CD8-positive, alpha-beta memory T cell (primary cell): ENCODE data around the gene QRICH2. TPM values are rescaled to one million over a fixed set of nuclear protein-coding genes. Genes with fewer than 3 reads are reported as not detected.

Experiments
- polyA plus RNA-seq: library from polyadenylated mRNA; unstranded; fragments of 300-500 nt; fragmentation: Illumina TruSeq; gene quantifications from one replicate; pipeline ENCODE4 v1.2.3, GENCODE V29; 2021
- total RNA-seq, 2 experiments: library from RNA; stranded (reverse); gene quantifications; one replicate each; pipeline ENCODE4 v1.2.3, GENCODE V29; 2021

The QRICH2 gene
- total and polyA plus RNA-seq, 3 experiments from 2014 or later = 0.22 to 2.5 (median 2.4) TPM

Other genes starting within 250 kb of the QRICH2 start
- 100 to 1,000 TPM; 120 to 123 TPM for gene SRP68, start 235.8 kb downstream of the QRICH2 start, total RNA-seq
- gene SRP68, start 235.8 kb downstream of the QRICH2 start, polyA plus RNA-seq = 80.4 TPM
- gene GALR2, start 233.5 kb downstream of the QRICH2 start, total RNA-seq = 1 to 10 TPM; 2.7 to 3.1 TPM
- gene GALR2, start 233.5 kb downstream of the QRICH2 start, polyA plus RNA-seq = not detected
- gene ZACN, start 229.1 kb downstream of the QRICH2 start, total RNA-seq = 1 to 10 TPM; 2.8 to 3.0 TPM
- gene ZACN, start 229.1 kb downstream of the QRICH2 start, polyA plus RNA-seq = 4.1 TPM
- gene EXOC7, start 204.5 kb downstream of the QRICH2 start, total RNA-seq = 100 to 1,000 TPM; 105 to 109 TPM
- 69.3 TPM for gene EXOC7, start 204.5 kb downstream of the QRICH2 start, polyA plus RNA-seq
- gene FOXJ1, start 167.0 kb downstream of the QRICH2 start, total RNA-seq = under 1 TPM; 0.64 to 0.94 TPM
- 0.68 TPM for gene FOXJ1, start 167.0 kb downstream of the QRICH2 start, polyA plus RNA-seq
- gene RNF157, start 67.8 kb downstream of the QRICH2 start, total RNA-seq = 10 to 100 TPM; 13.9 TPM
- gene RNF157, start 67.8 kb downstream of the QRICH2 start, polyA plus RNA-seq = 10.7 TPM
- 100 to 1,000 TPM; 125 to 133 TPM for gene UBALD2, start 42.9 kb downstream of the QRICH2 start, total RNA-seq
- 8.7 TPM for gene UBALD2, start 42.9 kb downstream of the QRICH2 start, polyA plus RNA-seq
- 10 to 100 TPM; 46.9 to 48.3 TPM for gene PRPSAP1, start 45.6 kb upstream of the QRICH2 start, total RNA-seq
- gene PRPSAP1, start 45.6 kb upstream of the QRICH2 start, polyA plus RNA-seq = 63.3 TPM
- gene SPHK1, start 76.3 kb upstream of the QRICH2 start, total RNA-seq = 10 to 100 TPM; 17.2 to 18.7 TPM
- 0.76 TPM for gene SPHK1, start 76.3 kb upstream of the QRICH2 start, polyA plus RNA-seq
- 10 to 100 TPM; 33.6 to 35.0 TPM for gene UBE2O, start 144.9 kb upstream of the QRICH2 start, total RNA-seq
- gene UBE2O, start 144.9 kb upstream of the QRICH2 start, polyA plus RNA-seq = 14.9 TPM
- not detected for gene AANAT, start 159.3 kb upstream of the QRICH2 start, total RNA-seq
- not detected for gene AANAT, start 159.3 kb upstream of the QRICH2 start, polyA plus RNA-seq
- 10 to 100 TPM; 38.2 to 42.5 TPM for gene RHBDF2, start 193.1 kb upstream of the QRICH2 start, total RNA-seq
- 38.4 TPM for gene RHBDF2, start 193.1 kb upstream of the QRICH2 start, polyA plus RNA-seq
- not detected for gene CYGB, start 229.4 kb upstream of the QRICH2 start, total RNA-seq
- gene CYGB, start 229.4 kb upstream of the QRICH2 start, polyA plus RNA-seq = 0.23 TPM
- under 1 TPM; 0.38 to 0.53 TPM for gene PRCD, start 231.8 kb upstream of the QRICH2 start, total RNA-seq
- gene PRCD, start 231.8 kb upstream of the QRICH2 start, polyA plus RNA-seq = 1.2 TPM